OCI-LY7 (cell line): ENCODE data around the gene CFAP74. TPM values are rescaled to one million over a fixed set of nuclear protein-coding genes. Genes with fewer than 3 reads are reported as not detected.

ENCODE experiments used
- BruUV-seq: library from RNA; stranded (reverse); fragments of 400-500 nt; replicated peaks from 2 replicates; lab custom pipeline; 2021; lab: Mats Ljungman, UMichigan
- CTCF ChIA-PET: fragments of 300-600 bp; sonication (Branson Sonifier 250); formaldehyde crosslinking; loops from one replicate; lab custom pipeline; 2022; ENCODE audit warnings: antibody characterized with exemption; ENCODE audit not compliant: unreplicated experiment; lab: Charles Lee
- POLR2A ChIA-PET: fragments of 300-600 bp; sonication (Branson Sonifier 250); formaldehyde crosslinking; loops from one replicate; lab custom pipeline; 2022; ENCODE audit warnings: antibody characterized with exemption; lab: Charles Lee
- DNase-seq: peaks from one replicate; pipeline ENCODE4 v3.0.0-alpha.2; 2015; ENCODE audit warnings: low spot score
- H2AFZ ChIP-seq: fragments of 200-600 bp; sonication (generic), shearing (Covaris generic); 2 replicates; pipeline ENCODE4 v1.6.1; 2014; ENCODE audit warnings: mild to moderate bottlenecking, antibody characterized with exemption, low read length, moderate library complexity
- H3K27ac ChIP-seq: fragments of 200-600 bp; sonication (generic); 2 replicates; pipeline ENCODE4 v1.5.1; 2014; ENCODE audit warnings: mixed run types, low read depth, mild to moderate bottlenecking, moderate library complexity, low read length, inconsistent platforms; ENCODE audit not compliant: poor library complexity, severe bottlenecking
- H3K36me3 ChIP-seq: fragments of 200-600 bp; sonication (generic); 2 replicates; pipeline ENCODE4 v1.6.1; 2014; ENCODE audit warnings: mild to moderate bottlenecking, antibody characterized with exemption, low read length, moderate library complexity, mixed read lengths; ENCODE audit not compliant: insufficient read depth
- H3K4me1 ChIP-seq: fragments of 200-600 bp; sonication (generic); 2 replicates; pipeline ENCODE4 v1.5.1; 2014; ENCODE audit warnings: mild to moderate bottlenecking, low read length; ENCODE audit not compliant: insufficient read depth, poor library complexity, severe bottlenecking
- H3K4me2 ChIP-seq: fragments of 200-600 bp; sonication (generic); 2 replicates; pipeline ENCODE4 v1.6.1; 2014; ENCODE audit warnings: mild to moderate bottlenecking, low read length
- H3K4me3 ChIP-seq: fragments of 200-600 bp; sonication (generic); 2 replicates; pipeline ENCODE4 v1.5.1; 2014; ENCODE audit warnings: mild to moderate bottlenecking, low read depth, low read length; ENCODE audit not compliant: poor library complexity, severe bottlenecking
- H3K79me2 ChIP-seq: fragments of 200-600 bp; sonication (generic); 2 replicates; pipeline ENCODE4 v1.6.1; 2016; ENCODE audit warnings: low read depth, mild to moderate bottlenecking, low read length, moderate library complexity, mixed read lengths; ENCODE audit not compliant: insufficient read depth
- H3K9me2 ChIP-seq: fragments of 200-600 bp; sonication (generic); 2 replicates; pipeline ENCODE4 v1.6.1; 2016; ENCODE audit warnings: mild to moderate bottlenecking, low read length, mixed read lengths; ENCODE audit not compliant: insufficient read depth
- H3K9me3 ChIP-seq: fragments of 200-600 bp; sonication (generic); 2 replicates; pipeline ENCODE4 v1.6.1; 2014; ENCODE audit warnings: mild to moderate bottlenecking, mixed run types, low read length, mixed read lengths
- H4K20me1 ChIP-seq: fragments of 200-600 bp; sonication (generic); 2 replicates; pipeline ENCODE4 v1.6.1; 2014; ENCODE audit warnings: mild to moderate bottlenecking, antibody characterized with exemption, low read length, moderate library complexity, mixed read lengths; ENCODE audit not compliant: insufficient read depth
- EZH2phosphoT487 ChIP-seq: fragments of 200-600 bp; sonication (generic); IDR thresholded peaks from 2 replicates; pipeline ENCODE4 v1.6.1; 2018; ENCODE audit warnings: low read depth, borderline replicate concordance, mild to moderate bottlenecking, mixed run types, antibody characterized with exemption, low read length, moderate library complexity, mixed read lengths
- intact Hi-C: fragments of 100-400 bp; cut with micrococcal nuclease; formaldehyde crosslinking; loops from one replicate; pipeline ENCODE4 v1.10.0; 2022; ENCODE audit not compliant: unreplicated experiment
- total RNA-seq, 2 experiments: library from RNA; depleted of rRNA in 1 of 2; stranded (reverse); fragments of >200 nt in 1 of 2; shearing (Covaris generic) in 1 of 2; gene quantifications; 2 replicates each; pipeline ENCODE4 v1.2.3, GENCODE V29; 2014 to 2022
- TF ChIP-seq, protein P1 (sequence below): fragments of 200-600 bp; sonication (generic); conservative IDR thresholded peaks from 2 replicates; pipeline ENCODE4 v1.5.1; 2014; ENCODE audit warnings: mild to moderate bottlenecking, antibody characterized with exemption, low read length, moderate library complexity, mixed read lengths

CFAP74 gene
- total RNA-seq, 2 experiments from 2014 or later, result not detected

DNA sequence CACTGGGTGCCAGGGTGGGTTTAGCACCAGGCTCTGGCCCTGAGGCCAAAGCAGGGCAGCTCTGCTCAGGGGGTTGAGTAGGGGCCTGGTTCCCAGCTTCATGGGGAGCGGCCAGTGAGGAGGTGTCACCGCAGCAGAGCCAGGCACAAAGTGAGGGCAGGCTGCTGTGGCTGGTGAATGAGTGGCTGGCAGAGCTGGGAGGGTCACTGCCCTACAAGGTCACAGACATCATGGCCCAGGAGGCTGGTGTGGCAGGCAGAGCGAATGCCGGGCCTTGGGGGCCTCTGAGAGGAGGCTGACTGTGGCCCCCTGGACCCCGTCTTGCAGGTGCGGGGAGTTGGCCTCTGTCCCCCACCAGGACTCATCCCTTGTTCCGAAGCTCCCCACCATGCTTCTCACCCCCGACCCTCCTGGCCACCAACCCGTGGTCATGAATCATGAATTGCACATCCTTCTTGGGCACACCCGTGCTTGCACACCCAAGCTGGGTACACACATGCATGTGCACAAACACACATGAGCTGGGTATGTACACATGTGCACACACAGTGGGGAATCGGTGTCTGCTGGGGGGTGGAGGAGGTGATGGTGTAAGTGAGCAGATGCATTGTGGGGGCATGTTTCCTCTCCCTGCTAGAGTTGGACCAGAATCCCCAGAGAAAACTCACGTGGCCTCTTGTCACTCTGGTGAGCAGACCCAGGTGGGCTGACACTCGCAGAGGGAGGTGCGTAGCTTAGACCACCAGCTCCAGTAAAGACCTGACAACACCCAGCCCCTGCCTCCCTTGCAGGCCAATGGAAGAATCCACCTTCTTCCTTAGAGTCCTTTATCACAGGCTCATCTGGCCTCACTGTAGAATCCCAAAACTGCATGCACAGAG is 107.9 kb downstream of the CFAP74 start:
- peak; percentile 90 for DNase-seq
- Histone ChIP-seq H3K79me2 (peaks cover 25% of the 10 kb centered on the region; the same call in 1 of the 2 replicates), H3K27ac (peak overlapping the region; percentile 81), H3K36me3 (no peaks in the 10 kb centered on the region), H3K9me2 (no peaks in the 10 kb centered on the region), H3K4me1 (peaks cover 83% of the 10 kb centered on the region), H4K20me1 (no peaks in the 10 kb centered on the region), H3K4me3 (peak overlapping the region; percentile 55), H3K4me2 (peak overlapping the region; percentile 98), H2AFZ (peak overlapping the region; percentile 16; the same call in 1 of the 2 replicates), H3K9me3 (no peaks in the 10 kb centered on the region)
- intact Hi-C loops, result loop anchor here (2.0 kb wide), 1 partner anchor 117 kb away; the partner anchor contains the start of gene NADK
- CTCF ChIA-PET, result interaction anchor here (2.0 kb wide), 1 partner anchor 11 kb away, joined by 8 read pairs; no protein-coding TSS in a partner anchor
- POLR2A ChIA-PET, result interaction anchor here (0.7 to 1.4 kb wide), 4 partner anchors 13 to 136 kb away, joined by 3 to 8 read pairs (median 4); no protein-coding TSS in a partner anchor
- TF ChIP-seq EZH2phosphoT487, result no peak
- no TSS peak for BruUV-seq

DNA sequence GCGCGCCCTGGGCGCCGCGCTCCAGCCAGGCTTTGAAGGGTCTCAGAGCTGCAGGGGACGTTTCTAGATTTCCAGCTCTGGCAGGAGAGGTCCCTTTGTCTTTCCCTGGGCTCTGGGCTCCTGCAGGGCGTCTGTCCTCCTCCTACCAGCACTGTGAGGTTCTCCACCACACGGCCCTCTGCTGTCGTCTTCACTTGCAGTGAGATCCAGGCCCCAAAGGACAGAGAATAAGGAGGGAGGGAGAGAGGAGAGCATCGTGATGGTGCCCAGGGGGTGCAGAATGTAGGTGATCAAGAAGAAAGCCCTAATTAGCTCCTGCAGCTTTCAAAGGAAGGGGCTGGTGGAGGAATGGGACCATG is 108.5 kb downstream of the CFAP74 start:
- POLR2A ChIA-PET, result interaction anchor here (1.2 to 1.4 kb wide), 2 partner anchors 13 to 115 kb away, joined by 4 to 8 read pairs; no protein-coding TSS in a partner anchor
- H3K27ac ChIP-seq, result peak overlapping the region; percentile 81
- no peaks in the 10 kb centered on the region for H3K9me3 ChIP-seq
- CTCF ChIA-PET, result interaction anchor here (2.0 kb wide), 1 partner anchor 11 kb away, joined by 8 read pairs; no protein-coding TSS in a partner anchor
- H3K4me1 ChIP-seq, result peaks cover 81% of the 10 kb centered on the region
- peak overlapping the region; percentile 55 for H3K4me3 ChIP-seq
- H2AFZ ChIP-seq, result peak overlapping the region; percentile 26; the same call in 1 of the 2 replicates
- H3K79me2 ChIP-seq, result peaks cover 27% of the 10 kb centered on the region
- no peaks in the 10 kb centered on the region for H4K20me1 ChIP-seq
- intact Hi-C loops, result loop anchor here (2.0 kb wide), 1 partner anchor 116 kb away; the partner anchor contains the start of gene NADK
- no peak for DNase-seq
- TF ChIP-seq EZH2phosphoT487, result no peak
- TF ChIP-seq, protein P1, sequence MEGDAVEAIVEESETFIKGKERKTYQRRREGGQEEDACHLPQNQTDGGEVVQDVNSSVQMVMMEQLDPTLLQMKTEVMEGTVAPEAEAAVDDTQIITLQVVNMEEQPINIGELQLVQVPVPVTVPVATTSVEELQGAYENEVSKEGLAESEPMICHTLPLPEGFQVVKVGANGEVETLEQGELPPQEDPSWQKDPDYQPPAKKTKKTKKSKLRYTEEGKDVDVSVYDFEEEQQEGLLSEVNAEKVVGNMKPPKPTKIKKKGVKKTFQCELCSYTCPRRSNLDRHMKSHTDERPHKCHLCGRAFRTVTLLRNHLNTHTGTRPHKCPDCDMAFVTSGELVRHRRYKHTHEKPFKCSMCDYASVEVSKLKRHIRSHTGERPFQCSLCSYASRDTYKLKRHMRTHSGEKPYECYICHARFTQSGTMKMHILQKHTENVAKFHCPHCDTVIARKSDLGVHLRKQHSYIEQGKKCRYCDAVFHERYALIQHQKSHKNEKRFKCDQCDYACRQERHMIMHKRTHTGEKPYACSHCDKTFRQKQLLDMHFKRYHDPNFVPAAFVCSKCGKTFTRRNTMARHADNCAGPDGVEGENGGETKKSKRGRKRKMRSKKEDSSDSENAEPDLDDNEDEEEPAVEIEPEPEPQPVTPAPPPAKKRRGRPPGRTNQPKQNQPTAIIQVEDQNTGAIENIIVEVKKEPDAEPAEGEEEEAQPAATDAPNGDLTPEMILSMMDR, result no peak
- no TSS peak for BruUV-seq
- peak overlapping the region; percentile 98 for H3K4me2 ChIP-seq
- no peaks in the 10 kb centered on the region for H3K9me2 ChIP-seq
- no peaks in the 10 kb centered on the region for H3K36me3 ChIP-seq

DNA sequence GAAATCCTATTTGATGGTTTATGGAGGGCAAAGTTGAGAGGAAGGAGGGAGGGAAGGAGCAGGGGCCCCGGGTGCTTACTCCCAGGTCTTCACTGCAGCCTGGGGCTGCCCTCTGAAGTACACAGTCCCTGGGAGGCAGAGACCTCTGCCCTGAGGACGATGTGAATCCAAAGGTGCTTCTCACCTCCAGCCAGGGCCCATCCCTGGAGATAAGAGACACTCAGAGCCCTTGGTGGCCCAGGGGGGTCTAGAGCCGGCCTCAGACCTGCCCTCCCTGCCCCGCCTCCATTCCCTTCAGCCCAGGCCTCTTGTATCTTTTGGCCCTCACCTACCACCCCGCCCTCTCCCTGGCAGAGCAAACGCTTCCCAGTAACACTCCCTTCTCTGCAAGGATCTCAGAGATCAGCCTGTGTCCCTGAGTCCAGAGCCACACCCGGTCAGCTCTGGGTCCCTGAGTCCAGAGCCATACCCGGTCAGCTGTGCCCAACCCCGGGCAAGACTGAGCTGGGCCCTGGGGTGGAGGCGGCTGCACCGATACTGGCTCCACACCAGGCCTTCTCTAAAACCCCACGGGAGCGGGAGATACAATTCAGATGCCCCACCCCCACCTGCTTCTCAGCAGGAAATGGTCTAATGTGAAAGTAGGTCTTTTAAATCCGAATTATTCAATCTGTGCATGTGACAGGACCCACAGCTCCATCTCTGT is 109.1 kb downstream of the CFAP74 start:
- peaks cover under 1% of the 10 kb centered on the region; the same call in 1 of the 2 replicates for H4K20me1 ChIP-seq
- peaks cover 32% of the 10 kb centered on the region for H3K79me2 ChIP-seq
- no peaks in the 10 kb centered on the region for H3K9me3 ChIP-seq
- peaks cover 76% of the 10 kb centered on the region for H3K4me1 ChIP-seq
- peak overlapping the region; percentile 98 for H3K4me2 ChIP-seq
- peaks cover 5% of the 10 kb centered on the region for H3K36me3 ChIP-seq
- peak overlapping the region; percentile 55 for H3K4me3 ChIP-seq
- DNase-seq, result peak; percentile 80
- TF ChIP-seq, protein P1, result no peak
- no peak for TF ChIP-seq EZH2phosphoT487
- POLR2A ChIA-PET, result interaction anchor here (1.2 to 1.4 kb wide), 2 partner anchors 14 to 115 kb away, joined by 4 to 8 read pairs; no protein-coding TSS in a partner anchor
- intact Hi-C loops, result loop anchor here (2.0 kb wide), 1 partner anchor 116 kb away; the partner anchor contains the start of gene NADK
- peak overlapping the region; percentile 81 for H3K27ac ChIP-seq
- H3K9me2 ChIP-seq, result no peaks in the 10 kb centered on the region
- CTCF ChIA-PET, result interaction anchor here (2.0 kb wide), 1 partner anchor 12 kb away, joined by 8 read pairs; no protein-coding TSS in a partner anchor
- BruUV-seq, result no TSS peak
- peak overlapping the region; percentile 26; the same call in 1 of the 2 replicates for H2AFZ ChIP-seq
